ENCODE measurements around the gene LEFTY1. TPM values are rescaled to one million over a fixed set of nuclear protein-coding genes. Genes with fewer than 3 reads are reported as not detected.
A peak's percentile ranks its signal among the peaks of the same experiment; 100 is the strongest.

Gene LEFTY1
- total RNA-seq, 2 donors from 2014 or later: 1.7 to 2.0 TPM

GRCh38 chr1:225892307-225892706 lies 3.4 kb upstream of the LEFTY1 start:
- Histone ChIP-seq H3K4me1 (replicated peaks) (peaks cover 10% of the 10 kb centered on the region), H3K27ac (peak overlapping the region; percentile 86 to 91), H3K36me3 (no peaks in the 10 kb centered on the region), H3K27me3 (replicated peaks; ENCODE audit: insufficient read depth) (no peaks in the 10 kb centered on the region), H3K9me3 (no peaks in the 10 kb centered on the region), H3K4me3 (no peak overlapping the region)
- WGBS: 88% methylated on average over 6 of the region's 6 CpGs
- no peak for TF ChIP-seq POLR2AphosphoS5 (IDR thresholded peaks at IDR 0.05)
- no peak for TF ChIP-seq CTCF (IDR thresholded peaks at IDR 0.05)
- no peak for TF ChIP-seq POLR2A (IDR thresholded peaks at IDR 0.05)
- intact Hi-C loops (cut with DNase I): no loop called here
- no peak for DNase-seq (ENCODE audit: low spot score)

DNA sequence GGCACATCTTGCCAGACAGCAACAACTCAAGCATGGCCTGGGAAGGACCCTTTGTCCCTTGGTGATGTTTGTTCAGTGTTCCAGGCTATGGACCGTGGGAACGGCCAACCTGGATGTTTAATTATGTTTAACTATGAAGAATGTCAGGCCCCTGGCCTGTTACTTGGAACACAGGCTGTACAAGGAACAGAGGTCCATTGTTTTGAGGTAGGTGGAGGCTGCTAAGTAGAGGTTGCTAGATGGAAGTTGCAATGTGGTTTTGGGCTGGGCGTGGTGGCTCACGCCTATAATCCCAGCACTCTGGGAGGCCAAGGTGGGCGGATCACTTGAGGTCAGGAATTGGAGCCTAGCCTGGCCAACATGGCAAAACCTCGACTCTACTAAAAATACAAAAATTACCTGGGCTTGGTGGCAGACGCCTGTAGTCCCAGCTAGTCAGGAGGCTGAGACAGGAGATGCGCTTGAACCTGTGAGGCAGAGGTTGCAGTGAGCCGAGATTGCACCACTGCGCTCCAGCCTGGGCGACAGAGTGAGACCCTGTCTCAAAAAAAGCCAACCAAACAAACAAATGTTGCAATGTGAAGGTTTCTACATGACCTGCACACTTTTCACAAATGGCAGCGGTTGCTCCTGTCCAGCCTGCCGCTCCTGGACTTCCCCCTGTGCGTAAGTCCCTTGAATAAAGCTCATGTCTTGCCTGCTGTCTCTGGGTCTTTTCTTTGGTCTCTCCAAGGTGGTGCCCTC lies 2.5 kb upstream of the LEFTY1 start:
- Histone ChIP-seq H3K9me3 (no peaks in the 10 kb centered on the region), H3K4me3 (no peak overlapping the region), H3K36me3 (no peaks in the 10 kb centered on the region), H3K27me3 (replicated peaks; ENCODE audit: insufficient read depth) (no peaks in the 10 kb centered on the region), H3K27ac (peak overlapping the region; percentile 86 to 91), H3K4me1 (replicated peaks) (peaks cover 10% of the 10 kb centered on the region)
- intact Hi-C loops (cut with DNase I): no loop called here
- 69% methylated on average over 14 of the region's 14 CpGs for WGBS
- no peak for TF ChIP-seq POLR2A (IDR thresholded peaks at IDR 0.05)
- TF ChIP-seq CTCF (IDR thresholded peaks at IDR 0.05): no peak
- TF ChIP-seq POLR2AphosphoS5 (IDR thresholded peaks at IDR 0.05): peak; percentile 86
- DNase-seq (ENCODE audit: low spot score): peak; percentile 87

DNA sequence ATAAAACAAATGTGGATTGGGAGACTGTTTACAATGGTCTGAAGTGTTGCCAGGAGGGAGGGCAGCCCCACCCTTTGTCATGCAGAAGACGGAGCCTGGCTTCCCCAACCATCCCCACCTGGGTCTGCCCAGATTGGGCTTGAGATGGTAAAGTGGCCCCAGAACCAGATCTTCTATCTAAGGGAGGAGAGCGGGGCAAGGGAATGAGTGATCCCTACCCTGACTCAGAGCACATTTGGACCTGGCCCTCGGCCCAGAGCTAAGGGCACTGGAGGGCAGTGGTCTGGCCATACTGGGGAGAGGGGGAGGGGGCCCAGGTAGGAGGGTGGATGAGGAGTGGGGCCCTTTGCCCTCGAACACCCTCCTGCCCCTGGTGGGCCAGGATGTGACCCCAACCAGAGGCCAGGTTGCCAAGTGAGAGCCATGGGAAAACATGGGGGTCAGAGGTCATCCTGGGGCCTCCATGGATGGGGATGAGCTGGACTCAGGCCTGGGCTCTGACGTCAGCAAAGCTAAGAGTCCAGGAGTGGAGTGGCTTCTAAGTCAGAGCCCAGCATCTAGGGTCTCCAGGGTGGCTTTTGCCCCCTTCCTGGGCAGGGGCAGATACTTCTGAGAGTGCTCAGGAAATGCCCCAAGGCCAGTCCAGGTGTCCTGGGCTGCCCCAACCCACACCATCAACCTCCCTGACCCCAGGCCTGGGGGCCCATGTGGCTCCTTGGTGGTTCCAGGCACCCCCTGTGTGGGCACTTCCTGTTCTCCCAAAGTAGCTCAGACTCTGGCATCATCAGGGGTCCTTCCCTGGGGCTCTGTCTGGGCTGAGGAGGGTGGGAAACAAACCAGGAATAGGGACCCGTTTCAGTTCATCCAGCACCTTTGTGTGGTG lies 1.6 kb upstream of the LEFTY1 start:
- intact Hi-C loops (cut with DNase I): no loop called here
- peak overlapping the region; percentile 86 to 91 for H3K27ac ChIP-seq
- DNase-seq (ENCODE audit: low spot score): peak; percentile 59
- no peaks in the 10 kb centered on the region for H3K9me3 ChIP-seq
- no peaks in the 10 kb centered on the region for H3K27me3 ChIP-seq (replicated peaks; ENCODE audit: insufficient read depth)
- no peaks in the 10 kb centered on the region for H3K36me3 ChIP-seq
- H3K4me3 ChIP-seq: no peak overlapping the region
- TF ChIP-seq POLR2AphosphoS5 (IDR thresholded peaks at IDR 0.05) (no peak), POLR2A (IDR thresholded peaks at IDR 0.05) (no peak), CTCF (IDR thresholded peaks at IDR 0.05) (no peak)
- peaks cover 10% of the 10 kb centered on the region for H3K4me1 ChIP-seq (replicated peaks)
- WGBS: 64% methylated on average over 6 of the region's 6 CpGs

DNA sequence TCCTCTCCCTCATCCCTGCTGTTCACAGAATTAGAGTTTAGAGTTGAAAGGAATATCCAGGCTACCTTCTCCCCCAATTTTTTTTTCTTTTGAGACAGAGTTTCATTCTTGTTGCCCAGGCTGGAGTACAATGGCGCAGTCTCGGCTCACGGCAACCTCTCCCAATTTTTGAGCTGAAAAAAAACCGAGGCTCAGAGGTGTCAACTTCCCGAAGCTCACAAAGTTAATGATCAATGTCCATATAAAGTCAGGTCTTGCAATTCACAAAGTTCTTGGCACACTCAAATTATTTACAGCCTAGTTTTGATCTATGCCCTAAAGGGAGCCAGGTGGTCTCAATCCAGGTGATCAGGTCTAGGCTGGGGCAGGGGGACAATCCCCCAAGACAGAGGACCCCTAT lies 797 bp upstream of the LEFTY1 start:
- intact Hi-C loops (cut with DNase I): no loop called here
- TF ChIP-seq POLR2A (IDR thresholded peaks at IDR 0.05) (no peak), CTCF (IDR thresholded peaks at IDR 0.05) (no peak), POLR2AphosphoS5 (IDR thresholded peaks at IDR 0.05) (no peak)

More for the DNA sequence above, 797 bp upstream of the LEFTY1 start:
- Histone ChIP-seq H3K4me3 (no peak overlapping the region), H3K9me3 (no peaks in the 10 kb centered on the region), H3K36me3 (no peaks in the 10 kb centered on the region), H3K27me3 (replicated peaks; ENCODE audit: insufficient read depth) (no peaks in the 10 kb centered on the region), H3K27ac (peak overlapping the region; percentile 86 to 91), H3K4me1 (replicated peaks) (peaks cover 10% of the 10 kb centered on the region)
- WGBS: 44% methylated on average over 5 of the region's 5 CpGs
- no peak for DNase-seq (ENCODE audit: low spot score)

Measured in prostate gland (tissue), 2 donors.